HFFc6 (cell line): ENCODE measurements around the gene HSD17B11. TPM values are rescaled to one million over a fixed set of nuclear protein-coding genes. Genes with fewer than 3 reads are reported as not detected.
"Not testable (repeated sequence)": the region's sequence is repeated elsewhere in the genome, so short reads cannot be mapped to it uniquely, and the experiment has no call there.

ENCODE experiments used
- DNase-seq: peaks from one replicate; pipeline ENCODE4 v3.0.0-alpha.2; 2018
- H3K27ac Mint-ChIP-seq: 2 replicates; pipeline ENCODE4 v1.8.0; 2020; ENCODE audit warnings: mild to moderate bottlenecking, mixed read lengths
- H3K27me3 Mint-ChIP-seq: 2 replicates; pipeline ENCODE4 v1.8.0; 2021; ENCODE audit warnings: mild to moderate bottlenecking, moderate library complexity, mixed read lengths; ENCODE audit not compliant: insufficient read depth
- H3K36me3 Mint-ChIP-seq: 2 replicates; pipeline ENCODE4 v1.8.0; 2021; ENCODE audit warnings: low read depth, mixed read lengths
- H3K4me1 Mint-ChIP-seq: 2 replicates; pipeline ENCODE4 v1.8.0; 2020; ENCODE audit warnings: low read depth, mixed read lengths
- H3K4me3 Mint-ChIP-seq: 2 replicates; pipeline ENCODE4 v1.8.0; 2020; ENCODE audit warnings: mild to moderate bottlenecking, moderate library complexity, mixed read lengths
- H3K9me3 Mint-ChIP-seq: 2 replicates; pipeline ENCODE4 v1.8.0; 2020; ENCODE audit warnings: mild to moderate bottlenecking, mixed read lengths
- CTCF ChIP-seq: fragments of 200-600 bp; sonication (generic); IDR thresholded peaks from 2 replicates; pipeline ENCODE4 v1.5.0; 2021; ENCODE audit warnings: antibody characterized with exemption, mild to moderate bottlenecking
- total RNA-seq, 6 experiments: library from RNA; stranded (reverse); fragmentation: NEBNext Ultra II Directional; extraction: Animal tissue kit (Norgen Biotek cat#: 25700); gene quantifications; 2 replicates in 1 of 6; 3 replicates in 5 of 6; pipeline ENCODE4 v1.2.3, GENCODE V29; 2021

HSD17B11 gene
- total RNA-seq, 6 experiments from 2014 or later, result 14.6 to 18.7 (median 16.3) TPM

GRCh38 chr4:87316961-87317360, 74.0 kb downstream of the HSD17B11 start:
- H3K36me3 Mint-ChIP-seq, result no peaks in the 10 kb centered on the region
- TF ChIP-seq CTCF, result no peak
- H3K27me3 Mint-ChIP-seq, result peaks cover 2% of the 10 kb centered on the region; the same call in 1 of the 2 replicates
- H3K4me3 Mint-ChIP-seq, result no peak overlapping the region
- no peak overlapping the region for H3K27ac Mint-ChIP-seq
- H3K9me3 Mint-ChIP-seq, result no peaks in the 10 kb centered on the region
- H3K4me1 Mint-ChIP-seq, result peaks cover 6% of the 10 kb centered on the region; the same call in 1 of the 2 replicates
- DNase-seq, result no peak

- H3K36me3 Mint-ChIP-seq, H3K27me3 Mint-ChIP-seq, H3K4me1 Mint-ChIP-seq, H3K9me3 Mint-ChIP-seq, H3K27ac Mint-ChIP-seq, DNase-seq: not testable (repeated sequence)
- H3K4me3 Mint-ChIP-seq, result peak overlapping the region; percentile 42; the same call in 1 of the 2 replicates
Measured at GRCh38 chr4:87315000-87315399, 76.0 kb downstream of the HSD17B11 start.

DNA sequence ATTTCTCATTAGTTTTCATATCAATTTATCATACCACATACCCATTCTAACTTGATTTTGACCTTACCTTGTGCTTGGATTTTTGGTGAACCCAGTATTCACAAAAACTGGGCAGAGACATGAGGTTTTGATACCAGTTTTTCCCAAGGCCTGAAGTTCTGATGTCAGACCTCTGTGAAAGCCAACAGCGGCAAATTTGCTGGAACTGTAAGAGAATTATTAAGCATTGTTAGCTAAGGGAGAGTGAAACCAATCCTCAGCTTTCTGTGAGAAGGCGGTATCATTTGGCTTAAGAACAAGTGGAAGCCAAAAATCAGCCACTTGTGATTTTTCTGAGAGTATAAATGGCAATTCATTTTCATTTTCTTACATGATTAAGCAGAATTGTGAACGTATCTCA, 77.2 kb downstream of the HSD17B11 start:
- Mint-ChIP-seq H3K4me3 (no peak overlapping the region), H3K27me3 (peaks cover 2% of the 10 kb centered on the region; the same call in 1 of the 2 replicates), H3K9me3 (no peaks in the 10 kb centered on the region), H3K27ac (no peak overlapping the region), H3K36me3 (no peaks in the 10 kb centered on the region), H3K4me1 (peaks cover 6% of the 10 kb centered on the region; the same call in 1 of the 2 replicates)
- TF ChIP-seq CTCF, result no peak
- no peak for DNase-seq

- TF ChIP-seq CTCF, result no peak
- DNase-seq, result no peak
- no peaks in the 10 kb centered on the region for H3K36me3 Mint-ChIP-seq
- peaks cover under 1% of the 10 kb centered on the region; the same call in 1 of the 2 replicates for H3K4me1 Mint-ChIP-seq
- peaks cover 2% of the 10 kb centered on the region; the same call in 1 of the 2 replicates for H3K27me3 Mint-ChIP-seq
- H3K27ac Mint-ChIP-seq, result no peak overlapping the region
- H3K4me3 Mint-ChIP-seq, result no peak overlapping the region
- no peaks in the 10 kb centered on the region for H3K9me3 Mint-ChIP-seq
Measured at GRCh38 chr4:87311684-87312083, 79.3 kb downstream of the HSD17B11 start.

- Mint-ChIP-seq H3K4me1 (no peaks in the 10 kb centered on the region), H3K27ac (no peak overlapping the region), H3K36me3 (no peaks in the 10 kb centered on the region), H3K9me3 (no peaks in the 10 kb centered on the region), H3K27me3 (peaks cover 2% of the 10 kb centered on the region; the same call in 1 of the 2 replicates), H3K4me3 (no peak overlapping the region)
- no peak for DNase-seq
- TF ChIP-seq CTCF, result no peak
Measured at GRCh38 chr4:87310691-87311335, 80.2 kb downstream of the HSD17B11 start.

GRCh38 chr4:87309625-87310024, 81.4 kb downstream of the HSD17B11 start:
- Mint-ChIP-seq H3K27me3 (peaks cover 2% of the 10 kb centered on the region; the same call in 1 of the 2 replicates), H3K9me3 (no peaks in the 10 kb centered on the region), H3K36me3 (no peaks in the 10 kb centered on the region), H3K4me3 (no peak overlapping the region), H3K27ac (no peak overlapping the region), H3K4me1 (no peaks in the 10 kb centered on the region)
- no peak for DNase-seq
- no peak for TF ChIP-seq CTCF
